Tongue (tissue), 2 donors: ENCODE measurements around the gene ABHD13. TPM values are rescaled to one million over a fixed set of nuclear protein-coding genes. Genes with fewer than 3 reads are reported as not detected.
"Not testable (repeated sequence)": the region's sequence is repeated elsewhere in the genome, so short reads cannot be mapped to it uniquely, and the experiment has no call there.

Experiments used
- DNase-seq: peaks from one replicate; pipeline ENCODE4 v3.0.0-alpha.2; 2015
- total RNA-seq: library from RNA; depleted of rRNA; stranded (reverse); fragments of >200 nt; gene quantifications from one replicate; pipeline ENCODE4 v1.2.3, GENCODE V29; 2014

ABHD13 gene
- total RNA-seq, 1 donor from 2014 or later, result 13.1 TPM

DNA sequence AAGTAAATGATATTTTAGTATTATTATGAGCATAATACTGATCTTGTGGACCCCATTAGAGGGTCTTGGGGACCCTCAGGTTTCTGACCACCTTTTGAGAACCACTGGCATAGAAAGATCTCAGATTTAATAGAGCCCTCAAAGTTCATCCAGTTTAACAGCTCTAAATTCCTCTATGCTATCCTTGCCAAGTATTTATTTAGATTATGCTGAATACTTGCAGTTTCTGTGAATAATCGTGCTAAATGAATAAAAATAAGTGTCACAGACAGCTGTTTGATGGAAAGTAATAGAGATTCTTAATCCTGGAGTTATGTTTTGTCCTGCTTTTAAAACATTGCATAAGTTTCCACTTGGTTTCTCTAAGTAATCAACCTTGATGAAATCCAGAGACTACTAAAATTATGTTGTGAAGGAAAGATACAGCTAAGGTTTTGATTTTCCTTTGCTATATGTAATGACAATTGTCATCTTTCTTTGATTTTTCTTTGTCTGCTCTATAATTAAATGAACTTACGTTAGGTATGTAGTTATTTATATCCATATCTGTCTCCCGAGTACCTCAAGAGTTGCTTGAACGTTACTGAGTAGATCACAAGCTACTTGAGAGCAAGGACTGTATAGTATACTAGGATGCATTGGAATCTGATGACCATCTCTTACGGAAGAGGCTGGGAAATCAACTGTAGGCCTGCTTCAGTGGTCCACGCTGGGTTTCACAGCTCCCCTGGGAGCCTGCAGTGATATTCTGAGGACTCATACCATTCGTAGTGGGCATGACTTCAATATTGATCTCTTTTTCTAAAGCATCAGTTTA, 5.7 kb downstream of the ABHD13 start:
- DNase-seq, result no peak

GRCh38 chr13:108225440-108225839, 7.2 kb downstream of the ABHD13 start:
- DNase-seq, result no peak

GRCh38 chr13:108226184-108226583, 8.0 kb downstream of the ABHD13 start:
- no peak for DNase-seq

DNA sequence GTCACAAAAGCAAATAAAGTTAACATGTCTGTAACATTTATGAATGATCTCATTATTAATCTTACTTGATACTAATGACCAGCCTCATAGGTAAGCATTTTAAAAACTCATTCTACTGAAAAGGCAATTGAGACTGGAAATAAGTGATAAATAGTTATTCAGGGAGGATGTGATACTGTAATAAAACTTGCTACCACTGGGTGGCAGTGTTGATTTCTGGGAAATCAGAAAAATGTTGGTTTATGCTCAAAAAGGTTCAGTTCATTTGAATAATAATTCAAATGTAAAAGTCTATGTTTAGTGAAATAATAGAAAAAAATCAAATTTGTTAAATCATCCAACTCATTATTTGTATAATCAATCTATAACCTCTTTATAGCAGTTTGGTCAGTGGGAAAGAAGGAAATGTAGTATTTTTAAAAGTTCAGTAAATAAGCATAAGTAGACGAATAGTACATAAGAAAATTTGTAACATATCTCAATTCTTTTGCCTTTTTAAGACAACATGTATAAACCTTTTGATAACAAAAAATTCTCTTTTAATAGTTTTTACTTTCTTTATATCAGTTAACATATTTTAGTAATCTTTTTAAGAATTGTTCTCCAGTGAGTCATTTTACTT, 9.6 kb downstream of the ABHD13 start:
- peak; percentile 62 for DNase-seq

- no peak for DNase-seq
Measured at GRCh38 chr13:108230377-108230776, 12.2 kb downstream of the ABHD13 start.

GRCh38 chr13:108249150-108249549, 31.0 kb downstream of the ABHD13 start:
- DNase-seq, result no peak

DNA sequence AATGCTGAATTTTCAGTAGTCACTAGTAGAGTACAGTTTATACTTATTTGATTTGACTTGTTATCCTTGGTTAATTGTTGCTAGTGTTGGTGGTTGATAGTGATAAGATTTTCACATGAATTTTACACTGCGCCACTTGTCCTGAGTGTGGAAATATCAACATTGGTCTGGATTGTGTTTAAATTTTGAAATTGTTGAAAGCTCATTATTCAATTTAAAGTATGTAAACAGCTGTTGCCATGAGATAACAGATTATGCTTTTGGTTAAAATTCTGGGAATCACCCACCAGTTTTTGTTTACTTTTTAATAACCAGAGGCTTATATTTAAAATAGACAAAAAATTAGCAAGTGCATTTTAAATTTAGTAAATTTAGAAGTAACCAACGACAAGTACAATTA, 39.1 kb downstream of the ABHD13 start:
- no peak for DNase-seq

GRCh38 chr13:108263621-108264355, 45.6 kb downstream of the ABHD13 start:
- no peak for DNase-seq

DNA sequence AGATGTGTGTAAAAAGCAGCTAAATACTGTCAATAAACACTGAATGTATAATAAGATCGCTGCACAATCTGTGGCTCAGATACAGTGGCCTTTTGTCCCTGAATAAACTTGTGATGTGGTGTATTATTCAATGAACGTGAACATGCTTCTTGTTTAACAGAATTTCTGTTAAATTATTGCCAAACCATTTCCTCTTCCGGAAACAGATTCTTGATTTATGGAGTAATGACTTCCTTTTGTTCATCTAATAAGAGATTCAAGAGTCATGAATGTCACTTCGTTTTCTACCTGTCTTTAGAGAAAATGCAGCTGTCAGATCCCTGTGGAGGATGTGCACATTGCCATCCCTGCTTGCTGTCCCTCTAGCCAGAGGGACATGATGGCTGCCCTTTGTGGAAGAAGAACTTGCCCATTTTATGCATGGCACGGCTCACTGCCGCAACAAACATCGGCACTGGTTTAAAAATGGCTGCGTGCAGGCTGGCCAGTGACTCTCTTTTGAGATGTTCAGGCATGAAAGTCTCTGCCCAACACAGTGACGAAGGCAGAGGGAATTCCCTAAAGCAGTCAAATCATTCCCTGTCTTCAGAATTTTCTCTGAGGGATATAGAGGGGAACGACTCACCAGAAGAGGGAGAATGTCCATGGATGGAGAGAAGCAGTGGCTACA, 48.3 kb downstream of the ABHD13 start:
- DNase-seq, result no peak

- no peak for DNase-seq
Measured at GRCh38 chr13:108267347-108267746, 49.2 kb downstream of the ABHD13 start.

DNA sequence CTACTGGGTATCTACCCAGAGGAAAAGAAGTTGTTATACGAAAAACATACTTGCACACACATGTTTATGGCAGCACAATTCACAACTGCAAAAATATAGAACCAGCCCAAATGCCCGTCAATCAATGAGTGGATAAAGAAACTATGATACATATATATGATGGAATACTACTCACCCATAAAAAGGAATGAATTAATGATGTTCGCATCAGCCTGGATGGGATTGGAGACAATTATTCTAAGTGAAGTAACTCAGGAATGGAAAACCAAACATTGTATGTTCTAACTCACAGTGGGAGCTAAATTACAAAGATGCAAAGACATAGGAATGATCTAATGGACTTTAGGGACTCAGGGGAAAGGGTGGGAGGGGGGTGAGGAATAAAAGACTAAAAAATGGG, 49.7 kb downstream of the ABHD13 start:
- not testable (repeated sequence) for DNase-seq

DNA sequence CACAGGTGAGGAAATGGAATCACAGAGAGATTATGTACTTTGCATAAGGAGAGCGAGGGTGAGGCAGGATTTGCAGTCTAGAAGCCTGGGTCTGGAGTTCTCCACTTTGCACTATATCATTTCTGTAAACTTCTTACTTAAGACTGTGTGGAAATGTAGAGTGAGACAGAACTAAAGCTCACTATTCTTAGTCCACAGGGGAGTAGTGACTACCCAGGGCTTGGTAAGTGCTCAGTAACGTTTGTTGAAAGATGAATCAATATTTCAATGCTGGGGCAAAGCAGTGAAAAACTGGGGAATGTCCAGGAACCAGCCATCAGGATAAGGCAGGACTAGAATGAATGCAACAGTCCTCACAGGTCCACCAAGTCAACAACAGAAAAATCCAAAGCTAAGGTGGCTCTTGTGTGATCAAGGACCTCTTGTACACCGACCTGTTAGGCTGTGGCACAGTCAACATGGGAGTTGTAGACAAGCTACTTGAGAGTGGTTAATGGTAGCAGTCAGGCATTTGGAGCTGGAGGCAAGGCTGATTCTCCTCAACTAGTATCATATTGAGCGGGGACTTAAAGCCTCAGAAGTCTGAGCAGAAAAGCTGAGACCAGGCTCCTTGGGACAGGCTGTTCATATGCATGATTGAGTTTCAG, 50.4 kb downstream of the ABHD13 start:
- DNase-seq, result no peak

GRCh38 chr13:108269601-108270328, 51.6 kb downstream of the ABHD13 start, which contains the start of gene TNFSF13B:
TSS of gene TNFSF13B (plus strand) at chr13:108269718. CDS start at chr13:108269896, 178 bp downstream.
- DNase-seq, result peak; percentile 70

DNA sequence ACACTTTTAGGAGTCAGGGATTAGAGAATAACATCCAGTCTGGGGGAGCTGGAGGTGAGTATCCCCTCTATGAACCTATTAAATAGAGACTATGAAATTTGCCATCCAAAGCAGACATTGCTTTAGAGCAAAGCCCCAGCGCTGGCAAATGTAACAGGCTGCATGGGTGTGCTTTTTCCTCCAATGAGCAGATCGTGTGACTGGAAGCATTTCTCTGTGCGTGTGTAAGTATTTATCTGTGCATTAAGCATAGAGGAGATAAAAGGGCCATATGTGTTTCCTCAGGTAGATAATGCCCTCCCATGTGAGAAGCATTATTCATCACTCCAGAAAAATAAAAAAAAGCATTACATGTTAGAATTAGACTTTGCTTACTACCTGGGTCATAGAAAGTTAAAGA, 52.2 kb downstream of the ABHD13 start:
- peak; percentile 3 for DNase-seq

DNA sequence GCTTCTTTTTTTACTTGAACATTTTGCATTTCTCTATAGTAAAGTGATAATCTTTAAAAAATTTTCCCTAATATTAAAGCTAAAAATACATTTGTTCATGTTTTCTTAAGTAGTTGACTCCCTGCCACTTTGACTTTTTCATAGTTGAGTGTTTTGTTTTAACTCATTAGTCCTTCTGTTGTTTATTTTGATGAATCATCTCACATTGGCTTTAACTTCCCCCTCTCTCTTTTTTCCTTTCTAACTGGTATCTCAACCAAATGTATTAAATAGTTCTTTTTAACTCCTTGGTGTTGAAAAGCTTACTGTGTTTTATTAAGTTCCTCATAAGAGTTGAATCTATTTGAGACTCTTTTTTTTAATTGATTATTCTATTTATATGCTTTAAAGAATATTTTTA, 54.1 kb downstream of the ABHD13 start:
- DNase-seq, result no peak

- DNase-seq, result no peak
Measured at GRCh38 chr13:108273429-108274118, 55.4 kb downstream of the ABHD13 start.

- DNase-seq, result no peak
Measured at GRCh38 chr13:108274718-108275117, 56.5 kb downstream of the ABHD13 start.

GRCh38 chr13:108276060-108276459, 57.9 kb downstream of the ABHD13 start:
- DNase-seq, result no peak

- DNase-seq, result no peak
Measured at GRCh38 chr13:108278466-108278865, 60.3 kb downstream of the ABHD13 start.

- no peak for DNase-seq
Measured at GRCh38 chr13:108281901-108282300, 63.7 kb downstream of the ABHD13 start.

GRCh38 chr13:108283110-108283509, 64.9 kb downstream of the ABHD13 start:
- DNase-seq, result no peak
